SH-SY5Y (cell line): ENCODE measurements around the gene AOPEP.

Experiments
- GATA2 ChIP-seq: IDR thresholded peaks from 2 replicates; pipeline ENCODE4 v1.6.1; 2011; ENCODE audit warnings: mild to moderate bottlenecking, low read depth, low read length
- GATA3 ChIP-seq: IDR thresholded peaks from 2 replicates; pipeline ENCODE4 v1.6.1; 2011; ENCODE audit warnings: low read depth, mild to moderate bottlenecking, low read length, moderate library complexity

DNA sequence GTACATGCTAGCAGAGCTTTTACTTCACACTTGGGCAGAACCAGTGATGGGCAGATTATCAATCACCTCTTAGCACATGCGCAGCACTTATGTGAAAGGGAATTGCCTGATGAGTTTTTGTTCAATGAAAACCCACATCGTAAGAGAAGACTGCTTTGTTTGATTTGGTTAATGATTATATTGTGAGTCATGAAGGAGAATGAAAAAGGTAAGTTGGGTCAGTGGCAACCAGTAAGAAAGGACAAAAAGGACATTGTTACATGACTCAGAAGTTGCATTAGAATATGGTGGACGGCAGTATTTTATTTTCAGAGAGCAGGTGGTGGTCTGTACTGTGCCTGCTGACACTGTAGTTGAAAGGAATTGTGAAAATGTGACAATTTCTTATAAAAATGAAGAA is 127.4 kb downstream of the AOPEP start:
- TF ChIP-seq GATA2, result no peak
- no peak for TF ChIP-seq GATA3
